Testis (tissue), 2 donors: ENCODE measurements around the gene MPHOSPH8.

ENCODE experiments used
- CTCF ChIP-seq, 3 experiments: fragments of 450-650 bp in 2 of 3; fragments of 200-600 bp in 1 of 3; sonication (generic) in 1 of 3; IDR thresholded peaks; one replicate each; pipeline ENCODE4 v1.5.1; 2016 to 2019; ENCODE audit warnings: antibody characterized with exemption in 3 of 3, mild to moderate bottlenecking in 2 of 3, moderate library complexity in 1 of 3
- POLR2A ChIP-seq: fragments of 450-650 bp; IDR thresholded peaks from one replicate; pipeline ENCODE4 v1.6.1; 2017; ENCODE audit warnings: antibody characterized with exemption, mild to moderate bottlenecking, moderate library complexity

- no peak for TF ChIP-seq CTCF (IDR thresholded peaks at IDR 0.05)
- no peak for TF ChIP-seq POLR2A
Measured at GRCh38 chr13:19657872-19658591, 24.6 kb downstream of the MPHOSPH8 start.
